NCI-H226 (cell line): ENCODE data around the gene RAB1B.

Experiments
- DNase-seq: peaks from one replicate; pipeline ENCODE4 v3.0.0-alpha.2; 2015

RAB1B gene

DNA sequence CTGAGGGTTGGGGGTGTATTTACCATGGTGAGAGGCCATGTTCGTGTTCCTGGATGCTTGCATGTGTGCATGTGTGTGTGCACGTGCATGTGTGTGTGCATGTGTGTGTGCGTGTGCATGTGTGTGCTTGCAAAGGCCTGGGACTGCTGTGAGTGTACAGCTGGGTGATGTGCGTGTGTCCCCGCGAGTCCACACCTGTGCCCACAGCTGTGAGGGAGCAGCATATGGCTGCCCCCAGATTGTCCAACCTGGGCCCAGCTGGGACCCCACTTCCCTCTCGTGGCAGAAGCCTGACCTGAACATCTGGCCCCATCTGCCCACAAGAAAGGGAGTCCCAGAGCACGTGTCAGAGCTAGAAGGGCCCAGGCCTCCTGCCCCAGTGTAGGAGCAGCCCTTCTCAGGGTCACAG is 56.8 kb downstream of the RAB1B start:
- no peak for DNase-seq

GRCh38 chr11:66326261-66327111 is 58.0 kb downstream of the RAB1B start:
- DNase-seq = peak; percentile 68
